Transverse colon (tissue), 4 donors: ENCODE data around the gene ATP8A1. TPM values are rescaled to one million over a fixed set of nuclear protein-coding genes. Genes with fewer than 3 reads are reported as not detected.

Experiments
- DNase-seq: peaks from one replicate; pipeline ENCODE4 v3.0.0-alpha.2; 2019
- H3K27ac ChIP-seq, 4 donors: fragments of 200-600 bp; sonication (generic); 2 replicates each; pipeline ENCODE4 v1.5.1; 2016 to 2018; ENCODE audit warnings: inconsistent platforms in 4 of 4
- H3K27me3 ChIP-seq: fragments of 200-600 bp; sonication (generic); 2 replicates; pipeline ENCODE4 v1.5.1; 2017; ENCODE audit warnings: inconsistent platforms
- H3K36me3 ChIP-seq, 4 donors: fragments of 200-600 bp; sonication (generic); 2 replicates each; pipeline ENCODE4 v1.5.1; 2017 to 2019; ENCODE audit warnings: inconsistent platforms in 4 of 4
- H3K4me1 ChIP-seq, 4 donors: fragments of 200-600 bp; sonication (generic); 2 replicates each; pipeline ENCODE4 v1.5.1; 2017 to 2020; ENCODE audit warnings: inconsistent platforms in 4 of 4
- H3K4me3 ChIP-seq, 4 donors: fragments of 200-600 bp; sonication (generic); 1 replicate in 1 of 4; 2 replicates in 3 of 4; pipeline versions ENCODE4 v1.5.1 to v1.6.1; 2017 to 2019; ENCODE audit warnings: inconsistent platforms in 4 of 4
- H3K9me3 ChIP-seq, 2 donors: fragments of 200-600 bp; sonication (generic); 2 replicates each; pipeline ENCODE4 v1.5.1; 2017 to 2019; ENCODE audit warnings: inconsistent platforms in 2 of 2
- CTCF ChIP-seq, 5 experiments: fragments of 200-600 bp in 3 of 5; fragments of 450-650 bp in 2 of 5; sonication (generic) in 3 of 5; IDR thresholded peaks; 1 replicate in 2 of 5; 2 replicates in 3 of 5; pipeline ENCODE4 v1.5.1; 2016 to 2017; ENCODE audit warnings: antibody characterized with exemption in 5 of 5, inconsistent platforms in 3 of 5, mild to moderate bottlenecking in 2 of 5, moderate library complexity in 1 of 5
- EP300 ChIP-seq: sonication (generic); formaldehyde crosslinking; IDR thresholded peaks from one replicate; pipeline ENCODE4 v1.6.1; 2017; ENCODE audit warnings: antibody characterized with exemption, low read depth
- POLR2A ChIP-seq: fragments of 450-650 bp; IDR thresholded peaks from one replicate; pipeline ENCODE4 v1.6.1; 2016; ENCODE audit warnings: antibody characterized with exemption, mild to moderate bottlenecking, moderate library complexity
- POLR2AphosphoS5 ChIP-seq, 3 donors: sonication (generic); formaldehyde crosslinking; IDR thresholded peaks; one replicate each; pipeline ENCODE4 v1.6.1; 2016; ENCODE audit warnings: antibody characterized with exemption in 3 of 3
- WGBS, 2 donors: methylation state at CpG; one replicate each; pipeline ENCODE4 v1.1.5; 2018; ENCODE audit warnings: low coverage in 1 of 2; 5-methylcytosine and 5-hydroxymethylcytosine counted together
- in situ Hi-C, 4 donors: fragments of 200-750 bp; cut with MboI; loops; one replicate each; pipeline versions ENCODE4 v1.15.0 to v1.15.1; 2017; ENCODE audit warnings: low sequenced_read_pairs in 3 of 4, low pct_ligation_motif_present in 1 of 4, low pct_unique_long_range_greater_than_20kb in 1 of 4
- intact Hi-C: fragments of 100-400 bp; cut with DNase I; formaldehyde crosslinking; loops from one replicate; pipeline ENCODE4 v1.15.1; 2023; ENCODE audit warnings: low total_unique reads
- total RNA-seq, 4 donors: library from RNA; depleted of rRNA; stranded (reverse); fragments of >200 nt; gene quantifications; one replicate each; pipeline ENCODE4 v1.1.0, GENCODE V29; 2016

ATP8A1 gene
- total RNA-seq, 4 donors from 2014 or later = 72.2 to 255 (median 166) TPM

- H3K27me3 ChIP-seq = no peaks in the 10 kb centered on the region
- intact Hi-C loops = no loop called here
- H3K4me1 ChIP-seq = no peaks in the 10 kb centered on the region
- peaks cover 0 to 16% (median 6%) of the 10 kb centered on the region in 4 donors for H3K36me3 ChIP-seq
- TF ChIP-seq POLR2A (no peak), CTCF (IDR thresholded peaks at IDR 0.05) (no peak), EP300 (no peak), POLR2AphosphoS5 (IDR thresholded peaks at IDR 0.05) (no peak)
- DNase-seq = no peak
- H3K4me3 ChIP-seq = no peak overlapping the region
- 95 to 98% methylated on average over 4 of the region's 4 CpGs for WGBS, 2 donors
- no peak overlapping the region for H3K27ac ChIP-seq
- no peaks in the 10 kb centered on the region for H3K9me3 ChIP-seq
- in situ Hi-C loops = no loop called here
Observed at GRCh38 chr4:42440083-42440482, 216.8 kb downstream of the ATP8A1 start.

GRCh38 chr4:42436928-42437565 lies 219.9 kb downstream of the ATP8A1 start:
- Histone ChIP-seq H3K27ac (no peak overlapping the region), H3K27me3 (no peaks in the 10 kb centered on the region), H3K36me3 (peaks cover 0 to 4% (median 1%) of the 10 kb centered on the region in 4 donors), H3K9me3 (no peaks in the 10 kb centered on the region), H3K4me1 (no peaks in the 10 kb centered on the region), H3K4me3 (no peak overlapping the region)
- in situ Hi-C loops (no loop called here), intact Hi-C loops (no loop called here)
- DNase-seq = no peak
- 82 to 85% methylated on average over 7 of the region's 7 CpGs for WGBS, 2 donors
- no peak for TF ChIP-seq CTCF (IDR thresholded peaks at IDR 0.05)
- no peak for TF ChIP-seq POLR2A
- TF ChIP-seq EP300 = no peak
- TF ChIP-seq POLR2AphosphoS5 (IDR thresholded peaks at IDR 0.05) = no peak

- Histone ChIP-seq H3K4me1 (no peaks in the 10 kb centered on the region), H3K27ac (no peak overlapping the region), H3K4me3 (no peak overlapping the region), H3K9me3 (no peaks in the 10 kb centered on the region), H3K27me3 (no peaks in the 10 kb centered on the region), H3K36me3 (peaks cover 0 to 5% (median 0%) of the 10 kb centered on the region in 4 donors)
- TF ChIP-seq POLR2AphosphoS5 (IDR thresholded peaks at IDR 0.05) = no peak
- no peak for TF ChIP-seq CTCF (IDR thresholded peaks at IDR 0.05)
- no peak for TF ChIP-seq EP300
- no peak for TF ChIP-seq POLR2A
- intact Hi-C loops = no loop called here
- no peak for DNase-seq
- in situ Hi-C loops = no loop called here
- 92% methylated on average over 2 of the region's 2 CpGs; no CpG with 5 or more reads in 1 of the 2 donors for WGBS, 2 donors
Observed at GRCh38 chr4:42428036-42428435, 228.9 kb downstream of the ATP8A1 start.

GRCh38 chr4:42425146-42426065 lies 231.5 kb downstream of the ATP8A1 start:
- Histone ChIP-seq H3K27ac (no peak overlapping the region), H3K27me3 (no peaks in the 10 kb centered on the region), H3K36me3 (peaks cover 0 to 25% (median 9%) of the 10 kb centered on the region in 4 donors), H3K4me1 (no peaks in the 10 kb centered on the region), H3K9me3 (no peaks in the 10 kb centered on the region), H3K4me3 (no peak overlapping the region)
- 94 to 98% methylated on average over 5 to 19 of the region's 19 CpGs for WGBS, 2 donors
- intact Hi-C loops (no loop called here), in situ Hi-C loops (no loop called here)
- no peak for DNase-seq
- TF ChIP-seq POLR2AphosphoS5 (IDR thresholded peaks at IDR 0.05) = no peak
- no peak for TF ChIP-seq POLR2A
- no peak for TF ChIP-seq CTCF (IDR thresholded peaks at IDR 0.05)
- no peak for TF ChIP-seq EP300
